Airway epithelial cell (primary cell): ENCODE results near the gene RPS4Y1. TPM values are rescaled to one million over a fixed set of nuclear protein-coding genes. Genes with fewer than 3 reads are reported as not detected.

Experiments
- total RNA-seq: library from RNA; depleted of rRNA; stranded (reverse); fragments of >200 nt; gene quantifications from 2 replicates; pipeline ENCODE4 v1.2.3, GENCODE V29; 2015

RPS4Y1 gene
- total RNA-seq, result not detected in 2 replicates

GRCh38 chrY:2841471-2841893 lies at the start of gene RPS4Y1:
RPS4Y1 (plus strand) TSS chrY:2841602; CDS start chrY:2841625, 23 bp downstream.

Other genes starting within 250 kb of the RPS4Y1 start
- not detected in 2 replicates for gene SRY, start 53.9 kb upstream of the RPS4Y1 start, total RNA-seq
- not detected in 2 replicates for gene ZFY, start 93.8 kb downstream of the RPS4Y1 start, total RNA-seq